Pancreas (tissue), 10 donors: ENCODE data around the gene HDAC4. TPM values are rescaled to one million over a fixed set of nuclear protein-coding genes. Genes with fewer than 3 reads are reported as not detected.

Experiments
- ATAC-seq, 4 donors: fragments of 200-7000 bp; cut with Tn5 transposase; one replicate each; pipeline versions ENCODE4 v1.8.0 to v1.9.1; 2020; ENCODE audit warnings: mild to moderate bottlenecking in 4 of 4, moderate library complexity in 4 of 4
- DNase-seq, 6 donors: peaks; one replicate each; pipeline ENCODE4 v3.0.0-alpha.2; 2020
- FAIRE-seq: peaks from 2 replicates; lab custom pipeline; 2012; peaks lifted over from hg19 to GRCh38; lab: Jason Lieb, UNC
- H3K27ac ChIP-seq, 4 donors: fragments of 200-600 bp; sonication (generic); 1 replicate in 3 of 4; 2 replicates in 1 of 4; pipeline versions ENCODE4 v1.5.0 to v1.8.0; 2020
- H3K27me3 ChIP-seq, 4 donors: fragments of 200-600 bp; one replicate each; pipeline ENCODE4 v1.8.0; 2021
- H3K36me3 ChIP-seq, 3 donors: fragments of 200-600 bp; sonication (generic) in 1 of 3; one replicate each; pipeline versions ENCODE4 v1.5.0 to v1.8.0; 2020 to 2021
- H3K4me1 ChIP-seq, 3 donors: fragments of 200-600 bp; one replicate each; pipeline ENCODE4 v1.8.0; 2021
- H3K4me3 ChIP-seq, 4 donors: fragments of 200-600 bp; sonication (generic) in 2 of 4; one replicate each; pipeline versions ENCODE4 v1.5.0 to v1.8.0; 2020 to 2021
- H3K9me3 ChIP-seq, 4 donors: fragments of 200-600 bp; one replicate each; pipeline ENCODE4 v1.8.0; 2021
- WGBS, 2 donors: extraction: QIAGEN DNeasy Blood & Tissue Kit; methylation state at CpG; one replicate each; pipeline ENCODE4 v1.1.7; 2013; 5-methylcytosine and 5-hydroxymethylcytosine counted together
- intact Hi-C, 3 donors: fragments of 100-400 bp; cut with DNase I; formaldehyde crosslinking; loops; one replicate each; pipeline versions ENCODE4 v1.11.1 to v1.14.2; 2022
- polyA plus RNA-seq, 2 donors: library from polyadenylated mRNA; stranded (reverse); fragments of 200-250 nt; gene quantifications; one replicate each; pipeline ENCODE4 v1.2.3, GENCODE V29; 2013
- total RNA-seq, 6 donors: library from RNA; stranded (reverse); fragmentation: NEBNext Ultra II Directional in 4 of 6; extraction: Animal tissue kit (Norgen Biotek cat#: 25700) in 4 of 6; gene quantifications; one replicate each; pipeline versions ENCODE4 v1.2.1 to v1.2.4, GENCODE V29; 2021 to 2023
- TF ChIP-seq, protein P1 (sequence below), 4 donors: fragments of 200-600 bp; sonication (generic) in 3 of 4; IDR thresholded peaks; one replicate each; pipeline versions ENCODE4 v1.5.0 to v1.8.0; 2021; ENCODE audit warnings: antibody characterized with exemption in 4 of 4
- donor health status: healthy with polysubstance abuse.
- donor health status: DM: no; HTN: no; CAD: no; lungs with moderate emphysema.
- donor health status: DM: no; HTN: no; CAD: no.
- donor health status: control.
- donor health status: control.
- donor health status: Bipolar disorder and iron deficiency.
- donor health status: DM: yes; HTN: yes; CAD: no.
- donor health status: DM: no; HTN: no; CAD: no.
- donor health status: DM: no; HTN: no; CAD: no.
- donor health status: DM: yes; HTN: yes; CAD: no.

HDAC4 gene
- total and polyA plus RNA-seq, 8 donors, result 8.2 to 31.8 (median 16.6) TPM

- no peaks in the 10 kb centered on the region for H3K36me3 ChIP-seq
- no peak overlapping the region for H3K27ac ChIP-seq
- H3K27me3 ChIP-seq, result no peaks in the 10 kb centered on the region
- no peak overlapping the region for H3K4me3 ChIP-seq
- FAIRE-seq (no peak), ATAC-seq (no peak), DNase-seq (no peak)
- H3K9me3 ChIP-seq, result no peaks in the 10 kb centered on the region
- TF ChIP-seq, protein P1, sequence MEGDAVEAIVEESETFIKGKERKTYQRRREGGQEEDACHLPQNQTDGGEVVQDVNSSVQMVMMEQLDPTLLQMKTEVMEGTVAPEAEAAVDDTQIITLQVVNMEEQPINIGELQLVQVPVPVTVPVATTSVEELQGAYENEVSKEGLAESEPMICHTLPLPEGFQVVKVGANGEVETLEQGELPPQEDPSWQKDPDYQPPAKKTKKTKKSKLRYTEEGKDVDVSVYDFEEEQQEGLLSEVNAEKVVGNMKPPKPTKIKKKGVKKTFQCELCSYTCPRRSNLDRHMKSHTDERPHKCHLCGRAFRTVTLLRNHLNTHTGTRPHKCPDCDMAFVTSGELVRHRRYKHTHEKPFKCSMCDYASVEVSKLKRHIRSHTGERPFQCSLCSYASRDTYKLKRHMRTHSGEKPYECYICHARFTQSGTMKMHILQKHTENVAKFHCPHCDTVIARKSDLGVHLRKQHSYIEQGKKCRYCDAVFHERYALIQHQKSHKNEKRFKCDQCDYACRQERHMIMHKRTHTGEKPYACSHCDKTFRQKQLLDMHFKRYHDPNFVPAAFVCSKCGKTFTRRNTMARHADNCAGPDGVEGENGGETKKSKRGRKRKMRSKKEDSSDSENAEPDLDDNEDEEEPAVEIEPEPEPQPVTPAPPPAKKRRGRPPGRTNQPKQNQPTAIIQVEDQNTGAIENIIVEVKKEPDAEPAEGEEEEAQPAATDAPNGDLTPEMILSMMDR (IDR thresholded peaks at IDR 0.05), result no peak
- intact Hi-C loops, result no loop called here
- no peaks in the 10 kb centered on the region for H3K4me1 ChIP-seq
- WGBS, 2 donors, result 79 to 82% methylated on average over 8 of the region's 8 CpGs
Observed at GRCh38 chr2:239341146-239341732, 59.6 kb downstream of the HDAC4 start.

- intact Hi-C loops, result no loop called here
- Histone ChIP-seq H3K4me3 (no peak overlapping the region), H3K4me1 (no peaks in the 10 kb centered on the region), H3K9me3 (no peaks in the 10 kb centered on the region), H3K27me3 (no peaks in the 10 kb centered on the region), H3K27ac (no peak overlapping the region), H3K36me3 (no peaks in the 10 kb centered on the region)
- ATAC-seq (no peak), FAIRE-seq (no peak), DNase-seq (no peak)
- WGBS, 2 donors, result 95 to 98% methylated on average over 7 of the region's 7 CpGs
- TF ChIP-seq, protein P1 (IDR thresholded peaks at IDR 0.05), result no peak
Observed at GRCh38 chr2:239339726-239340601, 60.9 kb downstream of the HDAC4 start.

DNA sequence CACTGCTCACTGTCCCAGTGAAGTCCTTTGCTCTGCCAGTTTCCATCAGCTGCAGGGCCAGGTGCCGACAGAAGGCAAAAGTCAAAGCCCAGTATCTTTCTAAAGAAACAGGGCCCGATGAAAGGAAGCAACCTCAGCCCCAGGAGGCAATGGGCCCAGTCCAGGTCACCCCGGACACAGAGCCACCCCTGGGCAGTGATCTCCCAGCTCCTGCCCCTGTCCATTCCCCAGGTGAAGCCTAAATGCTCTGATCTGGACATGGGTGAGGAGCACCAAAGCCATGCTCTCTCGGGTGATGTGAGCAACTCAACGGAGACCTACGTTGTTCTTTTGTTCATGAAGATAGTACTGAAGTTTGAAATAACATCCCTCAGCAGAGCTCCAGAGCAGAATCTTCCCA lies 61.6 kb downstream of the HDAC4 start:
- WGBS, 2 donors, result 92% methylated on average over 6 of the region's 6 CpGs
- no peaks in the 10 kb centered on the region for H3K36me3 ChIP-seq
- no peak overlapping the region for H3K27ac ChIP-seq
- DNase-seq (no peak), ATAC-seq (no peak), FAIRE-seq (no peak)
- intact Hi-C loops, result no loop called here
- H3K4me1 ChIP-seq, result no peaks in the 10 kb centered on the region
- no peak overlapping the region for H3K4me3 ChIP-seq
- TF ChIP-seq, protein P1 (IDR thresholded peaks at IDR 0.05), result no peak
- no peaks in the 10 kb centered on the region for H3K9me3 ChIP-seq
- no peaks in the 10 kb centered on the region for H3K27me3 ChIP-seq

DNA sequence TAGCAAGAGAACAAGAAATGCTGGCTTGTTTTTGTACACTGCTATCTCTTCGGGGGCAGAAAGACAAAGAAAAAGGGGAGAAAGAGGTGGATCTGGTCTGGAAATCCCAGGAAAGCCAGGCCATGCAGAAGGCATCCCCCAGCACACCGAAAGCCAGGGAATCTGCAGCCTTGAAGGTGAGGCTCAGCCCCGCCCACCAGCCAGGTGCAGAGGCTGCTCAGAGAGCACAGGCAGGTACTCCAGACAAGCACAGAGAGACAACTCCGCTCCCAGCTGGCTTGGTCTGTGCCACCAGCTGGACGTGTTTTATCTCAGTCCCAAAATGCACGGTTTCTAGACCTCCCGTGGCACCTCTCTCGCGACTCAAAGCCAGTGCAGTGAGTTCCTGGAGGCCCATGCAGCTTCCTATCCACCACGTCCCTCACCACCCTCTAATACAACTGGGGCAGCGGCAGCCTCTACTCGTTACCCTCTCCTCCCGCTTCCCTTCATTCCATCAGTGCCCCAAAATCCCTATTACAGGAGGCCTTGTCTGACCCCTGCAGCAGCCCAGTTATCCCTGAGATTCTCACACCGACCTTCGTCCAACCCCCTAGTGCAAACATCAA lies 62.8 kb downstream of the HDAC4 start:
- ATAC-seq (peak; percentile 61 to 91 (median 78)), FAIRE-seq (no peak), DNase-seq (peak in 2 of 6 donors; percentile 40 to 60)
- Histone ChIP-seq H3K36me3 (no peaks in the 10 kb centered on the region), H3K4me1 (no peaks in the 10 kb centered on the region), H3K4me3 (no peak overlapping the region), H3K9me3 (no peaks in the 10 kb centered on the region), H3K27ac (no peak overlapping the region), H3K27me3 (no peaks in the 10 kb centered on the region)
- intact Hi-C loops, result no loop called here
- WGBS, 2 donors, result 42 to 54% methylated on average over 15 of the region's 15 CpGs
- TF ChIP-seq, protein P1 (IDR thresholded peaks at IDR 0.05), result no peak
